ENCODE measurements around the gene RFTN1. TPM values are rescaled to one million over a fixed set of nuclear protein-coding genes. Genes with fewer than 3 reads are reported as not detected.

The RFTN1 gene
- total RNA-seq, 1 donor from 2014 or later = 53.4 TPM

DNA sequence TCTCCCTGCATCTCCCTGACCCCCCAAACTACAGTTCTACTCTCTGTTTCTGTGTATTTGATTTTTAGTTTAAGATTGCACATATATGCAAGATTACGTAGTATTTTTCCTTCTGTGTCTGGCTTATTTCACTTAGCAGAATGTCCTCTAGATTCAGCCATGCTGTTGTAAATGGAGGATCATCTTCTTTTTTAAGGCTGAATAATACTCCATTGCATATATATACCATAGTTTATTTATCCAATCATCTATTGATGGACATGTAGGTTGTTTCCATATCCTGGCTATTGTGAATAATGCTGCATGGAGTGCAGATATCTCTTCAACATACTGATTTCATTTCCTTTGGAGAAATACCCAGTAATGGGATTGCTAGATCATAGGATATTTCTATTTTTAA lies 70.8 kb downstream of the RFTN1 start:
- Mint-ChIP-seq H3K4me3 (ENCODE audit: unreplicated experiment) (no peak overlapping the region), H3K27me3 (ENCODE audit: low read depth) (no peaks in the 10 kb centered on the region), H3K9me3 (ENCODE audit: low read depth) (peaks cover 4% of the 10 kb centered on the region), H3K4me1 (ENCODE audit: low read depth) (peaks cover 77% of the 10 kb centered on the region), H3K36me3 (ENCODE audit: low read depth) (peaks cover 1% of the 10 kb centered on the region), H3K27ac (ENCODE audit: unreplicated experiment) (no peak overlapping the region)
- TF ChIP-seq, protein P1, sequence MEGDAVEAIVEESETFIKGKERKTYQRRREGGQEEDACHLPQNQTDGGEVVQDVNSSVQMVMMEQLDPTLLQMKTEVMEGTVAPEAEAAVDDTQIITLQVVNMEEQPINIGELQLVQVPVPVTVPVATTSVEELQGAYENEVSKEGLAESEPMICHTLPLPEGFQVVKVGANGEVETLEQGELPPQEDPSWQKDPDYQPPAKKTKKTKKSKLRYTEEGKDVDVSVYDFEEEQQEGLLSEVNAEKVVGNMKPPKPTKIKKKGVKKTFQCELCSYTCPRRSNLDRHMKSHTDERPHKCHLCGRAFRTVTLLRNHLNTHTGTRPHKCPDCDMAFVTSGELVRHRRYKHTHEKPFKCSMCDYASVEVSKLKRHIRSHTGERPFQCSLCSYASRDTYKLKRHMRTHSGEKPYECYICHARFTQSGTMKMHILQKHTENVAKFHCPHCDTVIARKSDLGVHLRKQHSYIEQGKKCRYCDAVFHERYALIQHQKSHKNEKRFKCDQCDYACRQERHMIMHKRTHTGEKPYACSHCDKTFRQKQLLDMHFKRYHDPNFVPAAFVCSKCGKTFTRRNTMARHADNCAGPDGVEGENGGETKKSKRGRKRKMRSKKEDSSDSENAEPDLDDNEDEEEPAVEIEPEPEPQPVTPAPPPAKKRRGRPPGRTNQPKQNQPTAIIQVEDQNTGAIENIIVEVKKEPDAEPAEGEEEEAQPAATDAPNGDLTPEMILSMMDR (IDR thresholded peaks at IDR 0.05) = no peak
- no peak for DNase-seq (ENCODE audit: low spot score)

DNA sequence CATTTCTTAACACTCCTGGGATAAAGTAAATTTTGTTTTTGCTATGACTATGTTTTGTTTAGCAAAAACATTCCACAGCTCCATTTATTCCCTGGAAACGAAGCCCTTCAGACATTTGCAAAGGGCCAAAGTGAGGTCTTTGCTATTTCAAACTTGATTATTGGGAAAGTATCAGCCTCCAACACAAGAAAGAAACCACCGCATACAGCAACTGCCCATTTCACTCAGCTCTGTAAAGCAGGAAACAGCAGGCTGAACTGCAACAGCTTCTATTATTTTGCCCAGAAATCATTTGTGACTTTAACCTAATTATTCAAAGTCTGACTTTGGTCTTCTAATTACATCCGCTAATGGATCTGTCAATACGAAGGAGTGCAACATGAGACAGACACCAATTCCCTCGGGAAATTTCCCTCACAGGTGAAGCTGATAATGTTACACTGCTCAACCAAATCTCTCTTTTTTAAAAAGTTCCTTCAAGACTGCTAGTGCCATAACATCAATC lies 72.1 kb downstream of the RFTN1 start:
- H3K4me3 Mint-ChIP-seq (ENCODE audit: unreplicated experiment) = peak overlapping the region; percentile 18
- peaks cover 1% of the 10 kb centered on the region for H3K36me3 Mint-ChIP-seq (ENCODE audit: low read depth)
- peaks cover 76% of the 10 kb centered on the region for H3K4me1 Mint-ChIP-seq (ENCODE audit: low read depth)
- no peaks in the 10 kb centered on the region for H3K27me3 Mint-ChIP-seq (ENCODE audit: low read depth)
- no peak for DNase-seq (ENCODE audit: low spot score)
- TF ChIP-seq, protein P1 (IDR thresholded peaks at IDR 0.05) = no peak
- H3K9me3 Mint-ChIP-seq (ENCODE audit: low read depth) = peaks cover 4% of the 10 kb centered on the region
- H3K27ac Mint-ChIP-seq (ENCODE audit: unreplicated experiment) = peak overlapping the region; percentile 81

DNA sequence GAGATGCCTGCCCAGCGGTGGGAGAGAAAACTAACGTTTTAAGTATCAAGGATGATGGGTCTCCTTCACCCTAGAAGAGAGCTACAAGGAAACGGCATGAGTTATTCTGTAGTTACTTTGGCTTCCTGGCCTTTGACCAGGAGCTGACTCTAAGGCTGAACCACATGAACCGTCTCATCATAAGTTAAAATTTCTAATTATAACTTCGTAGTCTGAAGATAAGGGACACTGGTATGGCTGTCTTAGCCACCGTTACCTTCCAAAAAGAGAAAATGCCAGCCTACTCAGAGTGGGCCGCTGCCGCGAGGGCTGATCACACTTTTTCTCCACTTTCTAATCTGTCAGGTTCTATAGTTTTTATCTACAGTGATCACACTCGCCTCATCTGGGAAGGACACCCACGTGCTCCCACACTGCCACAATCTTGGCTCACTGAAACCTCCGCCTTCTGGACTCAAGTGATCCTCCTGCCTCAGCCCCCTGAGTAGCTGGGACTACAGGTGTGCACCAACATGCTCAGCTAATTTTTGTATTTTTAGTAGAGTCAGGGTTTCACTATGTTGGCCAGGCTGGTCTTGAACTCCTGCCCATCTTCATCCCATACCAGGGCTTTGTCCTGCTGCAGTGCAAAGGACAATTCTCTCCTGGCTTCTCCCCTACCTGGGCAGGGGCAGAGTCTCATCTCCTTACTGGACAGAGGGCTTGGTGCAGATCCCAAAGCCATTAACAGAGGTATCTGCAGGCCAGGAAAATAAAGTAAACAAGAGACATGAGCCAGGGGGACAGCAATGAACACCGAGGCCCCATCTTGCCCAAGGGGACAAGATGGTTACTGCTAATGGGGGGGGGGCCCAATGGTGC lies 73.4 kb downstream of the RFTN1 start:
- Mint-ChIP-seq H3K4me1 (ENCODE audit: low read depth) (peaks cover 69% of the 10 kb centered on the region), H3K27ac (ENCODE audit: unreplicated experiment) (peak overlapping the region; percentile 81), H3K36me3 (ENCODE audit: low read depth) (peaks cover 1% of the 10 kb centered on the region), H3K9me3 (ENCODE audit: low read depth) (peaks cover 4% of the 10 kb centered on the region), H3K27me3 (ENCODE audit: low read depth) (no peaks in the 10 kb centered on the region), H3K4me3 (ENCODE audit: unreplicated experiment) (no peak overlapping the region)
- no peak for DNase-seq (ENCODE audit: low spot score)
- TF ChIP-seq, protein P1 (IDR thresholded peaks at IDR 0.05) = no peak

DNA sequence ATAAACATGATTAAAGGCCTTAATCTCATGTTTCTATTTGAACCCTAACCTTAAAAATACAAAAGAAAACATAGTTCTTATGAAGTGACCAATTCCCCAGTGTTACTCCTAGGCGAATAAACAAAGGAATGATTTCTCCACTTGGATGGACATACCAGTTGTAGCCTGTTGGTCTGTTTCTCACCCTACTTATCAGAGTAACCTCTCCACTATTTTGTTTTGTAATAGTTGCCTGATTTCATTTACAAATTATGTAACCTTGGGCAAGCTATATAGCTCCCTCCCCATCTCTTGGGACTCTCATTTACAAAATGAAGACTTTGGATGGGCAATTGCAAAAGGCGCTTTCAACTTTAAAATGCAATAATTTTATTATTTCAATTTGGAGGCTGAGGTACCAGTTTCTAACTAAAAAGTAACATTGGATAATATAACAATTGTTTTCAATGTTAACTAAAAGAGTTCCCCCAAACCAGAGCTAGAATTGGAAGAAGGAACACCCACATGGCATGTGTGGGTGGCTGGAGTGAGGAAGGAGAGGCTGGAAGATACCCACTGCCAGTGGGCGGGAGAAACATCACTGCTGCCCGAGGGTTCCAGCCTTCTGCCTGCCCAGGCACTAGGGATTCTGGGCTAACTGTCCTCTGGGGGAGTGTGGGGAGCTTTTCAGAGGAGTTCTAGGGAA lies 74.2 kb downstream of the RFTN1 start:
- H3K4me3 Mint-ChIP-seq (ENCODE audit: unreplicated experiment) = no peak overlapping the region
- no peak for DNase-seq (ENCODE audit: low spot score)
- H3K36me3 Mint-ChIP-seq (ENCODE audit: low read depth) = peaks cover 1% of the 10 kb centered on the region
- H3K9me3 Mint-ChIP-seq (ENCODE audit: low read depth) = peaks cover 4% of the 10 kb centered on the region
- H3K4me1 Mint-ChIP-seq (ENCODE audit: low read depth) = peaks cover 62% of the 10 kb centered on the region
- no peaks in the 10 kb centered on the region for H3K27me3 Mint-ChIP-seq (ENCODE audit: low read depth)
- H3K27ac Mint-ChIP-seq (ENCODE audit: unreplicated experiment) = no peak overlapping the region
- TF ChIP-seq, protein P1 (IDR thresholded peaks at IDR 0.05) = no peak

DNA sequence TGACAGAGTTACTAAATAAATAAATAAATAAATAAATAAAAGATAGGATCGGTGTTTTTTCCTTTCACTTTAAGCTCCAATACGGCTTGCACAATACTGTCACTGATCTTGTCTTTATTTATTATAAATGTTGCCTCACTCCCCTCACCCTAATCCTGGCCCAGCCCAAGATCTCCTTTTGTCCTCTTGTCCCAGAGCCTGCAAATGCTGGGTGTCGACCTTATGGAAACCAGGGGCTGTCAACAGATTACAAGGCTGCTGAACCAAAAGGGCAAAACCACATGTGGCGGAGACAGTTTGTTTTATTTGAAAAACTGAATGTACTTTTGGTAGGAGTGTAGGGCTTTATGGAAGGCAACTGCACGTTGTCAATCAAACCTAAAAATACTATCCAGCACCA lies 75.9 kb downstream of the RFTN1 start:
- H3K4me1 Mint-ChIP-seq (ENCODE audit: low read depth) = peaks cover 56% of the 10 kb centered on the region
- no peaks in the 10 kb centered on the region for H3K36me3 Mint-ChIP-seq (ENCODE audit: low read depth)
- no peaks in the 10 kb centered on the region for H3K9me3 Mint-ChIP-seq (ENCODE audit: low read depth)
- TF ChIP-seq, protein P1 (IDR thresholded peaks at IDR 0.05) = no peak
- no peak for DNase-seq (ENCODE audit: low spot score)
- H3K27ac Mint-ChIP-seq (ENCODE audit: unreplicated experiment) = peak overlapping the region; percentile 34
- H3K27me3 Mint-ChIP-seq (ENCODE audit: low read depth) = no peaks in the 10 kb centered on the region
- no peak overlapping the region for H3K4me3 Mint-ChIP-seq (ENCODE audit: unreplicated experiment)
